ENCODE measurements around the gene STARD10.

- no peak for TF ChIP-seq CTCF (IDR thresholded peaks at IDR 0.05)
- TF ChIP-seq RFX5 (IDR thresholded peaks at IDR 0.05) = no peak
- TF ChIP-seq USF2 (IDR thresholded peaks at IDR 0.05) = no peak
- no peak for TF ChIP-seq SMC3 (IDR thresholded peaks at IDR 0.05)
- TF ChIP-seq MAZ (IDR thresholded peaks at IDR 0.05; ENCODE audit: borderline replicate concordance, low read depth, low read length) = no peak
- TF ChIP-seq POLR2A (IDR thresholded peaks at IDR 0.05; ENCODE audit: low read length) = no peak
- no peak for TF ChIP-seq E2F6 (IDR thresholded peaks at IDR 0.05; ENCODE audit: borderline replicate concordance, low read depth)
- TF ChIP-seq PBX3 (IDR thresholded peaks at IDR 0.05) = no peak
- TF ChIP-seq KDM1A (IDR thresholded peaks at IDR 0.05; ENCODE audit: low read depth) = no peak
- no peak for TF ChIP-seq MAX (IDR thresholded peaks at IDR 0.05)
- no peak for TF ChIP-seq EP300 (IDR thresholded peaks at IDR 0.05)
- TF ChIP-seq MYC (IDR thresholded peaks at IDR 0.05; ENCODE audit: borderline replicate concordance, low read length) = no peak
- TF ChIP-seq REST (IDR thresholded peaks at IDR 0.05) = no peak
These were observed 51.9 kb downstream of the STARD10 start for GRCh38 chr11:72741849-72742512.
